ENCODE measurements around the gene SLIT3. TPM values are rescaled to one million over a fixed set of nuclear protein-coding genes. Genes with fewer than 3 reads are reported as not detected.

The SLIT3 gene
- total RNA-seq, 4 donors from 2014 or later, result 46.3 to 89.0 (median 68.0) TPM

- DNase-seq (ENCODE audit: low spot score), result no peak
- TF ChIP-seq, protein P1, sequence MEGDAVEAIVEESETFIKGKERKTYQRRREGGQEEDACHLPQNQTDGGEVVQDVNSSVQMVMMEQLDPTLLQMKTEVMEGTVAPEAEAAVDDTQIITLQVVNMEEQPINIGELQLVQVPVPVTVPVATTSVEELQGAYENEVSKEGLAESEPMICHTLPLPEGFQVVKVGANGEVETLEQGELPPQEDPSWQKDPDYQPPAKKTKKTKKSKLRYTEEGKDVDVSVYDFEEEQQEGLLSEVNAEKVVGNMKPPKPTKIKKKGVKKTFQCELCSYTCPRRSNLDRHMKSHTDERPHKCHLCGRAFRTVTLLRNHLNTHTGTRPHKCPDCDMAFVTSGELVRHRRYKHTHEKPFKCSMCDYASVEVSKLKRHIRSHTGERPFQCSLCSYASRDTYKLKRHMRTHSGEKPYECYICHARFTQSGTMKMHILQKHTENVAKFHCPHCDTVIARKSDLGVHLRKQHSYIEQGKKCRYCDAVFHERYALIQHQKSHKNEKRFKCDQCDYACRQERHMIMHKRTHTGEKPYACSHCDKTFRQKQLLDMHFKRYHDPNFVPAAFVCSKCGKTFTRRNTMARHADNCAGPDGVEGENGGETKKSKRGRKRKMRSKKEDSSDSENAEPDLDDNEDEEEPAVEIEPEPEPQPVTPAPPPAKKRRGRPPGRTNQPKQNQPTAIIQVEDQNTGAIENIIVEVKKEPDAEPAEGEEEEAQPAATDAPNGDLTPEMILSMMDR (IDR thresholded peaks at IDR 0.05), result no peak
- no peak for ATAC-seq (ENCODE audit: low FRiP score)
These were observed 408.2 kb downstream of the SLIT3 start for GRCh38 chr5:168892618-168893186.

GRCh38 chr5:168890816-168891812 is 409.8 kb downstream of the SLIT3 start:
- DNase-seq (ENCODE audit: low spot score) (no peak), ATAC-seq (ENCODE audit: low FRiP score) (no peak)
- TF ChIP-seq, protein P1 (IDR thresholded peaks at IDR 0.05), result no peak

GRCh38 chr5:168889039-168889438 is 411.9 kb downstream of the SLIT3 start:
- DNase-seq (ENCODE audit: low spot score), result no peak
- ATAC-seq (ENCODE audit: low FRiP score), result no peak
- TF ChIP-seq, protein P1 (IDR thresholded peaks at IDR 0.05), result no peak

- DNase-seq (ENCODE audit: low spot score), result no peak
- TF ChIP-seq, protein P1 (IDR thresholded peaks at IDR 0.05), result no peak
- no peak for ATAC-seq (ENCODE audit: low FRiP score)
These were observed 413.0 kb downstream of the SLIT3 start for GRCh38 chr5:168887931-168888330.

DNA sequence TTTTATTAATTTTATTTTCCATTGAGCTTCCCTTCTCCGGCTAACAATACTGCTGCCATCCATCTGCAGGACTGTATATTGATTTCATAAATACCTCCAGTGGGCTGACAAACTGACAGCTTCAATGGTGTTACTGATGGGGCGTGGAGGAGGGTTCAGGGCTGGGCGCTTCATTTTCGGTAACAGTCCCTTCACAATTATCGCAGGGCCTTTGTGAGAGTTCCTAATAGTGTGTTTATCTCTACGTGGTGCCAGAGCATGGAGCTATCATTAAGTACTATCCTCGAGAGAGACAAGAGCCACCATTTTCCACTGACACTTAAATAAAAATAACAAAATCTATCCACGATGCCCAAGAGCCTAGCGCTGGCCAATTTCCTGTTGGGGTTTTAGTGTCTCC is 414.8 kb downstream of the SLIT3 start:
- DNase-seq (ENCODE audit: low spot score) (no peak), ATAC-seq (ENCODE audit: low FRiP score) (no peak)
- TF ChIP-seq, protein P1 (IDR thresholded peaks at IDR 0.05), result no peak

- DNase-seq (ENCODE audit: low spot score) (no peak), ATAC-seq (ENCODE audit: low FRiP score) (no peak)
These were observed 415.4 kb downstream of the SLIT3 start for GRCh38 chr5:168885324-168886120.

More at GRCh38 chr5:168885324-168886120, 415.4 kb downstream of the SLIT3 start:
- TF ChIP-seq, protein P1 (IDR thresholded peaks at IDR 0.05), result no peak

Measured in omental fat pad (tissue), 4 donors.